Subcutaneous adipose tissue (tissue), 4 donors: ENCODE data around the gene FNDC5. TPM values are rescaled to one million over a fixed set of nuclear protein-coding genes. Genes with fewer than 3 reads are reported as not detected.

ENCODE experiments used
- total RNA-seq, 4 donors: library from RNA; depleted of rRNA; stranded (reverse); fragments of >200 nt; gene quantifications; one replicate each; pipeline ENCODE4 v1.1.0, GENCODE V29; 2016
- TF ChIP-seq, protein P1 (sequence below): fragments of 450-650 bp; IDR thresholded peaks from one replicate; pipeline ENCODE4 v1.5.1; 2016; ENCODE audit warnings: low read depth, mild to moderate bottlenecking, control low read depth, antibody characterized with exemption, moderate library complexity

The FNDC5 gene
- total RNA-seq, 4 donors from 2014 or later: 0.85 to 0.88 TPM; not detected in 2

DNA sequence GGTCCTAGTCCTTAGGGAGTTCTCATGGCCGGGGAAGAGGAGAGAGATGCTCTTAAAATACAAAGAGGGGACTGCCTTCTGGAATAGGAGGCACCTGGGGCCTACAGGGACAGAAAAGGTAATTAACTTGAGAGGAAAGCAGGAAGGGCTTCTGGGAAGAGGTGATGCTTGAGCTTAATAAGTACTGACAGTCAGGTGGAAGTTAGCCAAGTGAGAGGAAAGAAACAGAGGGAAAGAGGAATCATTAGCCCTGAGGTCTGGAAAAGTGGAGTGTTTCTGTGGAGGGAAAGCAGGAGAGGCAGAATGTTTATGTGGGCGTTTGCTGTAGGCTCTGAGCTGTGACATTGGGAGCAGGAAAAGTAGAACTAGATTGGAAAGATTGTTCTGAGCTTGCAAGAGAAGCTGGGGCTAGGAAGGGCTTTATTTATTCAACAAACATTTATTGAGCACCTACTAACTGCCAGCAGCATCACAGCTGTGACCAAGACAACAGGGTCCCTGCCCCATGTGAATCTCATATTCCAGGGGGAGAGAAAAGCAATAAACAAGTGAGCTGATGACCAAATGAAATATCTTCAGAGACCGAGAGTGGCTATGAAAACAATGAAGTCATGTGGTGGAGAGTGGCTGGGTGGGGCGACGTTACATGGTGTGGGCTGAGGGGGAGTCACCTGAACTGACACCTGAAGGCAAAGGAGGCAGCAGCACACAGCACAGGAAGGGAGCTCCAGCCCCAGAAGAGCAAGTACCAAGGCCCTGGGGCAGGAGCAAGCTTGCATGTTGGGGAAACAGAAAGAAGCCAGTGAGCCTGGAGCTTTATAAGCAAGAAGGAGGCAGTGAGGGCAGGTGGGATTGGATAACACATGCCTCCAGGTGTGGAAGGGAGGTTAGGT is 4.4 kb upstream of the FNDC5 start:
- TF ChIP-seq, protein P1, sequence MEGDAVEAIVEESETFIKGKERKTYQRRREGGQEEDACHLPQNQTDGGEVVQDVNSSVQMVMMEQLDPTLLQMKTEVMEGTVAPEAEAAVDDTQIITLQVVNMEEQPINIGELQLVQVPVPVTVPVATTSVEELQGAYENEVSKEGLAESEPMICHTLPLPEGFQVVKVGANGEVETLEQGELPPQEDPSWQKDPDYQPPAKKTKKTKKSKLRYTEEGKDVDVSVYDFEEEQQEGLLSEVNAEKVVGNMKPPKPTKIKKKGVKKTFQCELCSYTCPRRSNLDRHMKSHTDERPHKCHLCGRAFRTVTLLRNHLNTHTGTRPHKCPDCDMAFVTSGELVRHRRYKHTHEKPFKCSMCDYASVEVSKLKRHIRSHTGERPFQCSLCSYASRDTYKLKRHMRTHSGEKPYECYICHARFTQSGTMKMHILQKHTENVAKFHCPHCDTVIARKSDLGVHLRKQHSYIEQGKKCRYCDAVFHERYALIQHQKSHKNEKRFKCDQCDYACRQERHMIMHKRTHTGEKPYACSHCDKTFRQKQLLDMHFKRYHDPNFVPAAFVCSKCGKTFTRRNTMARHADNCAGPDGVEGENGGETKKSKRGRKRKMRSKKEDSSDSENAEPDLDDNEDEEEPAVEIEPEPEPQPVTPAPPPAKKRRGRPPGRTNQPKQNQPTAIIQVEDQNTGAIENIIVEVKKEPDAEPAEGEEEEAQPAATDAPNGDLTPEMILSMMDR: no peak

DNA sequence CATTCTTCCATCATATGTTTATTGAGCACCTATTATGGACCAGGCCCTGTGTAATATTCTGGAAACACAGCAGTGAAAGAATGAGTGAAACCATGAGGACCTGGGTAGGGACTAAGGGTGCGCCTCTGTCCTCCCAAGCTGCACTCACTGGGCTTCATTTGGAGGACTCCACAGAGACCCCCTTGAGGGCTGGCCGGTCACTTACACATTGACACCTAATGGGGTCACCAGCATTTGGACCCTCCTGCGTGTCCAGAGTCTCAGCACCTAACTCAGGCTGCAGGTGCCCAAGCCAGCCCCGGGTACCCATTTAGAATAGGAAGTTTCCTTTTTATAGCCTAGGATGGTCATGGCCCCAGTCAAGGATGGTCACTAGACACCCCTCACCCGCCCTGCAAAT is 2.8 kb upstream of the FNDC5 start:
- TF ChIP-seq, protein P1: no peak

DNA sequence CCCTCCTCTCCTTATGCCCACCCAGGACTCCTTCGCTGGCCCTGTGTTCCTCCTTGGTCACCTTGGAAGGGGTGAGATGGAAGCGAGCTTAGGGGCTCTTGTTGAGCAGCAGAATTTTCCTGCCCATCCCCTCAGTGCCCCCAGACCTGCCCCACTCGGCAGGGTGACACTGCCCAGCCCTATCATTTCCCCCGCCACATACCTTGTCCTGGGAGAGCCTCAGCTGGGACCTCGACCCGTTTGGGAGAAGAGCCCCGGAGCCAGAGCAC is 1.4 kb upstream of the FNDC5 start:
- TF ChIP-seq, protein P1: no peak

DNA sequence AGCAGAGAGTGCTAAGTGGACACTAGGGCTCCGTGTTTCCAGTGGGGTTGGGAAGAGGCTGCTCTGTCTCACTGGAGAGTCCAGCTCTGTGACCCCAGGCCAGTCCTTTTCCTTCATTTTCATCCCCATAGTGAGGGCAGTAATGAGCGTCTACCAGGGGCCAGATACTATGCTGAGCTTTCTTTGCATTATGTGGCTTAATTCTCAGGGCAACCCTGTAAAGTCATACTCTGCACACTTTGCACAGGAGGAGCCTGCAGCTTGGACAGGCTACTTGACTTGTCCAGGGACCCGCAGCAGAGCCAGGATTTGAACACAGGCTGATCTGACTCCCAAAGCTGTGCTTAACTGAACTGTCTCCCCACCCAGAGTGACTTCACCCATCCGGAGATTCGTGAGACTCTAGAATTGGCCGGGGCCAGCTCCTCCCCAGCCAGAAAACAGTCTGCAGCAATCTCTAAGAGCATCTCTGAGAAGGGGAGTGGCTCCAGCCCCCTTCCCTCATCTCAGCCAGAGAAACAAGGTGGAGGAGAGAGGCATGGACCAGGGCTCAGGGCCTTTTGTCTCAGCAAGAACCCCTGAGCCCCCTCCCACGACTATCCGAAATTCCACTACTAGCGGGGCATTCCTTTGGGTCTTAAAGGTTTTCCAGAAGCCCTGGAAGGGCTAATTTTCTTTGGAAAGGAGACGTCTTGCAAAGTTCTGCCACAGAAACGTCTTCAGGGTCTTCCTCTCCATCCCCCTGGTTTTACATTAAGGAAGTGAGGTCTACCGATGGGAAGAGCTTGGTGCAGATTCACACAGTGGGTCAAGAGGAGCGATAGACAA is 866 bp upstream of the FNDC5 start:
- TF ChIP-seq, protein P1: no peak

GRCh38 chr1:32869923-32870614 is 643 bp downstream of the FNDC5 start:
- TF ChIP-seq, protein P1: no peak

- TF ChIP-seq, protein P1: no peak
Measured at GRCh38 chr1:32868806-32869455, 1.8 kb downstream of the FNDC5 start.
